HFF-Myc (cell line): ENCODE results near the gene FHIT.

ENCODE experiments used
- DNase-seq: peaks from one replicate; pipeline ENCODE4 v3.0.0-alpha.2; 2011; ENCODE audit warnings: low read depth; ENCODE audit errors: extremely low read depth
- H3K4me3 ChIP-seq: replicated peaks from 2 replicates; pipeline ENCODE4 v1.5.1; 2011; ENCODE audit warnings: low read depth, mild to moderate bottlenecking, control low read depth, low read length
- CTCF ChIP-seq: IDR thresholded peaks from 2 replicates; pipeline ENCODE4 v1.5.1; 2012; ENCODE audit warnings: mild to moderate bottlenecking, low read depth, low read length, control low read depth; ENCODE audit errors: missing control alignments

FHIT gene

GRCh38 chr3:59908280-59908679 is 1343.0 kb downstream of the FHIT start:
- no peak for TF ChIP-seq CTCF
- DNase-seq: no peak
- H3K4me3 ChIP-seq: no peak overlapping the region

GRCh38 chr3:59904296-59904695 is 1347.0 kb downstream of the FHIT start:
- DNase-seq: no peak
- TF ChIP-seq CTCF: no peak
- no peak overlapping the region for H3K4me3 ChIP-seq

- no peak for DNase-seq
Measured at GRCh38 chr3:59899061-59899460, 1352.2 kb downstream of the FHIT start.

GRCh38 chr3:59895972-59896371 is 1355.3 kb downstream of the FHIT start:
- no peak overlapping the region for H3K4me3 ChIP-seq
- no peak for DNase-seq
- TF ChIP-seq CTCF: no peak

More at GRCh38 chr3:59899061-59899460, 1352.2 kb downstream of the FHIT start:
- H3K4me3 ChIP-seq: no peak overlapping the region
- no peak for TF ChIP-seq CTCF

- no peak overlapping the region for H3K4me3 ChIP-seq
- TF ChIP-seq CTCF: no peak
- DNase-seq: no peak
Measured at GRCh38 chr3:59894425-59895121, 1356.7 kb downstream of the FHIT start.

GRCh38 chr3:59890639-59891038 is 1360.6 kb downstream of the FHIT start:
- H3K4me3 ChIP-seq: no peak overlapping the region
- no peak for DNase-seq
- no peak for TF ChIP-seq CTCF

- no peak for TF ChIP-seq CTCF
- no peak for DNase-seq
- no peak overlapping the region for H3K4me3 ChIP-seq
Measured at GRCh38 chr3:59886790-59887189, 1364.5 kb downstream of the FHIT start.
